H9 (cell line): ENCODE data around the gene RYR1. TPM values are rescaled to one million over a fixed set of nuclear protein-coding genes. Genes with fewer than 3 reads are reported as not detected.

ENCODE experiments used
- DNase-seq: peaks from one replicate; pipeline ENCODE4 v3.0.0-alpha.2; 2017
- H2AFZ ChIP-seq: one replicate; pipeline ENCODE4 v1.6.1; 2013; ENCODE audit warnings: mild to moderate bottlenecking, low read length, control low read depth, moderate library complexity
- H2AK5ac ChIP-seq: 2 replicates; pipeline ENCODE4 v1.6.1; 2013; ENCODE audit warnings: low read length, control low read depth, mixed read lengths; ENCODE audit not compliant: insufficient read length
- H2BK120ac ChIP-seq: one replicate; pipeline ENCODE4 v1.6.1; 2013; ENCODE audit warnings: low read depth, mild to moderate bottlenecking, low read length, control low read depth, inconsistent platforms; ENCODE audit not compliant: poor library complexity, severe bottlenecking
- H2BK12ac ChIP-seq: 2 replicates; pipeline ENCODE4 v1.6.1; 2013; ENCODE audit warnings: low read length, control low read depth, mixed read lengths, low read depth; ENCODE audit not compliant: insufficient read length
- H2BK15ac ChIP-seq: 2 replicates; pipeline ENCODE4 v1.6.1; 2013; ENCODE audit warnings: low read depth, low read length, control low read depth
- H2BK20ac ChIP-seq: one replicate; pipeline ENCODE4 v1.6.1; 2013; ENCODE audit warnings: low read depth, mild to moderate bottlenecking, low read length, control low read depth, inconsistent platforms; ENCODE audit not compliant: poor library complexity, severe bottlenecking
- H2BK5ac ChIP-seq: 2 replicates; pipeline ENCODE4 v1.6.1; 2013; ENCODE audit warnings: low read length, control low read depth, mixed read lengths; ENCODE audit not compliant: insufficient read length
- H3K14ac ChIP-seq: 2 replicates; pipeline ENCODE4 v1.6.1; 2013; ENCODE audit warnings: low read length, control low read depth; ENCODE audit not compliant: insufficient read depth
- H3K18ac ChIP-seq: 2 replicates; pipeline ENCODE4 v1.6.1; 2013; ENCODE audit warnings: low read depth, mild to moderate bottlenecking, mixed read lengths, low read length, control low read depth; ENCODE audit not compliant: insufficient read length
- H3K23ac ChIP-seq: 2 replicates; pipeline ENCODE4 v1.6.1; 2013; ENCODE audit warnings: low read length, control low read depth, mixed read lengths, low read depth; ENCODE audit not compliant: insufficient read length
- H3K23me2 ChIP-seq: 2 replicates; pipeline ENCODE4 v1.6.1; 2013; ENCODE audit warnings: low read depth, mild to moderate bottlenecking, mixed read lengths, low read length, control low read depth; ENCODE audit not compliant: insufficient read length, poor library complexity, severe bottlenecking
- H3K27ac ChIP-seq: 2 replicates; pipeline ENCODE4 v1.5.1; 2013; ENCODE audit warnings: low read length, control low read depth, mixed read lengths, low read depth; ENCODE audit not compliant: insufficient read length
- H3K27me3 ChIP-seq: 2 replicates; pipeline ENCODE4 v1.6.1; 2013; ENCODE audit warnings: low read length, control low read depth, inconsistent platforms; ENCODE audit not compliant: insufficient read depth
- H3K4ac ChIP-seq: 2 replicates; pipeline ENCODE4 v1.6.1; 2013; ENCODE audit warnings: low read depth, mild to moderate bottlenecking, control low read depth, inconsistent platforms, low read length, moderate library complexity
- H3K4me1 ChIP-seq: 2 replicates; pipeline ENCODE4 v1.6.1; 2013; ENCODE audit warnings: low read length, control low read depth, inconsistent platforms; ENCODE audit not compliant: insufficient read depth
- H3K4me2 ChIP-seq: 2 replicates; pipeline ENCODE4 v1.6.1; 2013; ENCODE audit warnings: low read length, control low read depth, mixed read lengths; ENCODE audit not compliant: insufficient read length, insufficient read depth
- H3K56ac ChIP-seq: 2 replicates; pipeline ENCODE4 v1.6.1; 2013; ENCODE audit warnings: low read depth, mild to moderate bottlenecking, mixed read lengths, low read length, control low read depth; ENCODE audit not compliant: insufficient read length
- H3K79me1 ChIP-seq: 2 replicates; pipeline ENCODE4 v1.6.1; 2013; ENCODE audit warnings: low read depth, mild to moderate bottlenecking, moderate library complexity, low read length, control low read depth, inconsistent platforms; ENCODE audit not compliant: insufficient read depth, poor library complexity, severe bottlenecking
- H3K79me2 ChIP-seq: 2 replicates; pipeline ENCODE4 v1.6.1; 2013; ENCODE audit warnings: low read length, control low read depth, inconsistent platforms; ENCODE audit not compliant: insufficient read depth
- H3K9ac ChIP-seq: 2 replicates; pipeline ENCODE4 v1.6.1; 2013; ENCODE audit warnings: low read length, control low read depth, mixed read lengths; ENCODE audit not compliant: insufficient read length; ENCODE audit errors: extremely low read depth
- H3K9me3 ChIP-seq: one replicate; pipeline ENCODE4 v1.6.1; 2013; ENCODE audit warnings: low read depth, low read length, inconsistent platforms; ENCODE audit not compliant: control insufficient read depth
- H3T11ph ChIP-seq: one replicate; pipeline ENCODE4 v1.6.1; 2013; ENCODE audit warnings: mild to moderate bottlenecking, low read length, control low read depth, inconsistent platforms
- H4K20me1 ChIP-seq: one replicate; pipeline ENCODE4 v1.6.1; 2013; ENCODE audit not compliant: control insufficient read depth, insufficient read length, insufficient read depth
- H4K5ac ChIP-seq: 2 replicates; pipeline ENCODE4 v1.6.1; 2013; ENCODE audit warnings: low read depth, mild to moderate bottlenecking, mixed read lengths, low read length, control low read depth; ENCODE audit not compliant: insufficient read length
- H4K8ac ChIP-seq: replicated peaks from 2 replicates; pipeline ENCODE4 v1.6.1; 2013; ENCODE audit warnings: low read length, control low read depth, mixed read lengths, low read depth; ENCODE audit not compliant: insufficient read length
- H4K91ac ChIP-seq: 2 replicates; pipeline ENCODE4 v1.6.1; 2013; ENCODE audit warnings: low read depth, mild to moderate bottlenecking, moderate library complexity, mixed read lengths, low read length, control low read depth; ENCODE audit not compliant: insufficient read length
- H3K27ac Mint-ChIP-seq, 3 experiments: 2 replicates in 2 of 3; 3 replicates in 1 of 3; pipeline ENCODE4 v1.8.0; 2020 to 2021; ENCODE audit warnings: mixed read lengths in 3 of 3, mild to moderate bottlenecking in 1 of 3, moderate library complexity in 1 of 3
- H3K27me3 Mint-ChIP-seq: 2 replicates; pipeline ENCODE4 v1.8.0; 2021; ENCODE audit warnings: low read depth, mild to moderate bottlenecking, moderate library complexity, mixed read lengths
- H3K36me3 Mint-ChIP-seq, 3 experiments: 2 replicates in 2 of 3; 3 replicates in 1 of 3; pipeline ENCODE4 v1.8.0; 2020 to 2021; ENCODE audit warnings: low read depth in 3 of 3, mixed read lengths in 3 of 3; ENCODE audit not compliant: insufficient read depth in 1 of 3
- H3K4me1 Mint-ChIP-seq, 2 experiments: 2 replicates each; pipeline ENCODE4 v1.8.0; 2020; ENCODE audit warnings: mixed read lengths in 2 of 2
- H3K4me3 Mint-ChIP-seq, 2 experiments: 2 replicates in 1 of 2; 3 replicates in 1 of 2; pipeline ENCODE4 v1.8.0; 2020 to 2021; ENCODE audit warnings: mild to moderate bottlenecking in 2 of 2, mixed read lengths in 2 of 2, moderate library complexity in 1 of 2
- H3K9me3 Mint-ChIP-seq, 2 experiments: 2 replicates in 1 of 2; 3 replicates in 1 of 2; pipeline ENCODE4 v1.8.0; 2020; ENCODE audit warnings: mild to moderate bottlenecking in 2 of 2, mixed read lengths in 2 of 2, moderate library complexity in 1 of 2
- CTCF ChIP-seq: fragments of 200-600 bp; sonication (generic); conservative IDR thresholded peaks from 3 replicates; pipeline ENCODE4 v1.8.0; 2021; ENCODE audit warnings: antibody characterized with exemption, mild to moderate bottlenecking
- WGBS: extraction: QIAGEN DNeasy Blood & Tissue Kit; methylation state at CpG from one replicate; pipeline ENCODE4 v1.1.7; 2013; ENCODE audit warnings: missing lambda C conversion rate, low lambda C conversion rate, mixed read lengths; ENCODE audit not compliant: insufficient read length; ENCODE audit errors: extremely low coverage; 5-methylcytosine and 5-hydroxymethylcytosine counted together
- total RNA-seq: library from RNA; stranded (reverse); gene quantifications from 2 replicates; pipeline ENCODE4 v1.2.1, GENCODE V29; 2021

RYR1 gene
- total RNA-seq, 1 experiment from 2014 or later, result 8.9 TPM

GRCh38 chr19:38386971-38387549 lies 46.4 kb upstream of the RYR1 start:
- Histone ChIP-seq H2BK120ac (no peak overlapping the region), H2BK15ac (no peak overlapping the region), H2BK20ac (no peak overlapping the region), H3K23ac (no peak overlapping the region), H3K4me2 (peak overlapping the region; percentile 88), H3K4me1 (no peaks in the 10 kb centered on the region; the same call in 1 of the 2 replicates), H4K20me1 (no peaks in the 10 kb centered on the region), H3K4ac (no peak overlapping the region), H3K9me3 (no peaks in the 10 kb centered on the region), H3K23me2 (peaks cover 35% of the 10 kb centered on the region), H3K18ac (no peak overlapping the region), H3K27ac (no peak overlapping the region), H2AFZ (no peak overlapping the region), H4K91ac (no peak overlapping the region), H3K79me1 (no peaks in the 10 kb centered on the region), H3K9ac (no peak overlapping the region), H4K8ac (no peak overlapping the region), H3K56ac (no peak overlapping the region), H2BK5ac (no peak overlapping the region), H3K79me2 (no peaks in the 10 kb centered on the region; the same call in 1 of the 2 replicates), H3K14ac (no peak overlapping the region), H3T11ph (no peak overlapping the region), H2AK5ac (no peak overlapping the region), H2BK12ac (no peak overlapping the region), H4K5ac (no peak overlapping the region), H3K27me3 (no peaks in the 10 kb centered on the region)
- Mint-ChIP-seq H3K4me1 (peaks cover 31 to 43% of the 10 kb centered on the region in 2 experiments), H3K4me3 (peak overlapping the region; percentile 83 to 95), H3K9me3 (no peaks in the 10 kb centered on the region), H3K27me3 (peaks cover 7% of the 10 kb centered on the region; the same call in 1 of the 2 replicates), H3K27ac (peak overlapping the region; percentile 73 to 96 (median 88); a peak in 5 of 7 replicates), H3K36me3 (peaks cover 11 to 38% (median 26%) of the 10 kb centered on the region in 3 experiments)
- no CpG with 5 or more reads among the region's 36 CpGs for WGBS
- no peak for TF ChIP-seq CTCF
- DNase-seq, result no peak
